H9 (cell line): ENCODE measurements around the gene MDGA2. TPM values are rescaled to one million over a fixed set of nuclear protein-coding genes. Genes with fewer than 3 reads are reported as not detected.

Experiments used
- DNase-seq: peaks from one replicate; pipeline ENCODE4 v3.0.0-alpha.2; 2017
- H2AFZ ChIP-seq: one replicate; pipeline ENCODE4 v1.6.1; 2013; ENCODE audit warnings: mild to moderate bottlenecking, low read length, control low read depth, moderate library complexity
- H2AK5ac ChIP-seq: 2 replicates; pipeline ENCODE4 v1.6.1; 2013; ENCODE audit warnings: low read length, control low read depth, mixed read lengths; ENCODE audit not compliant: insufficient read length
- H2BK120ac ChIP-seq: one replicate; pipeline ENCODE4 v1.6.1; 2013; ENCODE audit warnings: low read depth, mild to moderate bottlenecking, low read length, control low read depth, inconsistent platforms; ENCODE audit not compliant: poor library complexity, severe bottlenecking
- H2BK12ac ChIP-seq: 2 replicates; pipeline ENCODE4 v1.6.1; 2013; ENCODE audit warnings: low read length, control low read depth, mixed read lengths, low read depth; ENCODE audit not compliant: insufficient read length
- H2BK15ac ChIP-seq: 2 replicates; pipeline ENCODE4 v1.6.1; 2013; ENCODE audit warnings: low read depth, low read length, control low read depth
- H2BK20ac ChIP-seq: one replicate; pipeline ENCODE4 v1.6.1; 2013; ENCODE audit warnings: low read depth, mild to moderate bottlenecking, low read length, control low read depth, inconsistent platforms; ENCODE audit not compliant: poor library complexity, severe bottlenecking
- H2BK5ac ChIP-seq: 2 replicates; pipeline ENCODE4 v1.6.1; 2013; ENCODE audit warnings: low read length, control low read depth, mixed read lengths; ENCODE audit not compliant: insufficient read length
- H3K14ac ChIP-seq: 2 replicates; pipeline ENCODE4 v1.6.1; 2013; ENCODE audit warnings: low read length, control low read depth; ENCODE audit not compliant: insufficient read depth
- H3K18ac ChIP-seq: 2 replicates; pipeline ENCODE4 v1.6.1; 2013; ENCODE audit warnings: low read depth, mild to moderate bottlenecking, mixed read lengths, low read length, control low read depth; ENCODE audit not compliant: insufficient read length
- H3K23ac ChIP-seq: 2 replicates; pipeline ENCODE4 v1.6.1; 2013; ENCODE audit warnings: low read length, control low read depth, mixed read lengths, low read depth; ENCODE audit not compliant: insufficient read length
- H3K23me2 ChIP-seq: 2 replicates; pipeline ENCODE4 v1.6.1; 2013; ENCODE audit warnings: low read depth, mild to moderate bottlenecking, mixed read lengths, low read length, control low read depth; ENCODE audit not compliant: insufficient read length, poor library complexity, severe bottlenecking
- H3K27ac ChIP-seq: 2 replicates; pipeline ENCODE4 v1.5.1; 2013; ENCODE audit warnings: low read length, control low read depth, mixed read lengths, low read depth; ENCODE audit not compliant: insufficient read length
- H3K27me3 ChIP-seq: 2 replicates; pipeline ENCODE4 v1.6.1; 2013; ENCODE audit warnings: low read length, control low read depth, inconsistent platforms; ENCODE audit not compliant: insufficient read depth
- H3K4ac ChIP-seq: 2 replicates; pipeline ENCODE4 v1.6.1; 2013; ENCODE audit warnings: low read depth, mild to moderate bottlenecking, control low read depth, inconsistent platforms, low read length, moderate library complexity
- H3K4me1 ChIP-seq: 2 replicates; pipeline ENCODE4 v1.6.1; 2013; ENCODE audit warnings: low read length, control low read depth, inconsistent platforms; ENCODE audit not compliant: insufficient read depth
- H3K4me2 ChIP-seq: 2 replicates; pipeline ENCODE4 v1.6.1; 2013; ENCODE audit warnings: low read length, control low read depth, mixed read lengths; ENCODE audit not compliant: insufficient read length, insufficient read depth
- H3K56ac ChIP-seq: 2 replicates; pipeline ENCODE4 v1.6.1; 2013; ENCODE audit warnings: low read depth, mild to moderate bottlenecking, mixed read lengths, low read length, control low read depth; ENCODE audit not compliant: insufficient read length
- H3K79me1 ChIP-seq: 2 replicates; pipeline ENCODE4 v1.6.1; 2013; ENCODE audit warnings: low read depth, mild to moderate bottlenecking, moderate library complexity, low read length, control low read depth, inconsistent platforms; ENCODE audit not compliant: insufficient read depth, poor library complexity, severe bottlenecking
- H3K79me2 ChIP-seq: 2 replicates; pipeline ENCODE4 v1.6.1; 2013; ENCODE audit warnings: low read length, control low read depth, inconsistent platforms; ENCODE audit not compliant: insufficient read depth
- H3K9ac ChIP-seq: 2 replicates; pipeline ENCODE4 v1.6.1; 2013; ENCODE audit warnings: low read length, control low read depth, mixed read lengths; ENCODE audit not compliant: insufficient read length; ENCODE audit errors: extremely low read depth
- H3K9me3 ChIP-seq: one replicate; pipeline ENCODE4 v1.6.1; 2013; ENCODE audit warnings: low read depth, low read length, inconsistent platforms; ENCODE audit not compliant: control insufficient read depth
- H3T11ph ChIP-seq: one replicate; pipeline ENCODE4 v1.6.1; 2013; ENCODE audit warnings: mild to moderate bottlenecking, low read length, control low read depth, inconsistent platforms
- H4K20me1 ChIP-seq: one replicate; pipeline ENCODE4 v1.6.1; 2013; ENCODE audit not compliant: control insufficient read depth, insufficient read length, insufficient read depth
- H4K5ac ChIP-seq: 2 replicates; pipeline ENCODE4 v1.6.1; 2013; ENCODE audit warnings: low read depth, mild to moderate bottlenecking, mixed read lengths, low read length, control low read depth; ENCODE audit not compliant: insufficient read length
- H4K8ac ChIP-seq: replicated peaks from 2 replicates; pipeline ENCODE4 v1.6.1; 2013; ENCODE audit warnings: low read length, control low read depth, mixed read lengths, low read depth; ENCODE audit not compliant: insufficient read length
- H4K91ac ChIP-seq: 2 replicates; pipeline ENCODE4 v1.6.1; 2013; ENCODE audit warnings: low read depth, mild to moderate bottlenecking, moderate library complexity, mixed read lengths, low read length, control low read depth; ENCODE audit not compliant: insufficient read length
- H3K27ac Mint-ChIP-seq, 3 experiments: 2 replicates in 2 of 3; 3 replicates in 1 of 3; pipeline ENCODE4 v1.8.0; 2020 to 2021; ENCODE audit warnings: mixed read lengths in 3 of 3, mild to moderate bottlenecking in 1 of 3, moderate library complexity in 1 of 3
- H3K27me3 Mint-ChIP-seq: 2 replicates; pipeline ENCODE4 v1.8.0; 2021; ENCODE audit warnings: low read depth, mild to moderate bottlenecking, moderate library complexity, mixed read lengths
- H3K36me3 Mint-ChIP-seq, 3 experiments: 2 replicates in 2 of 3; 3 replicates in 1 of 3; pipeline ENCODE4 v1.8.0; 2020 to 2021; ENCODE audit warnings: low read depth in 3 of 3, mixed read lengths in 3 of 3; ENCODE audit not compliant: insufficient read depth in 1 of 3
- H3K4me1 Mint-ChIP-seq, 2 experiments: 2 replicates each; pipeline ENCODE4 v1.8.0; 2020; ENCODE audit warnings: mixed read lengths in 2 of 2
- H3K4me3 Mint-ChIP-seq, 2 experiments: 2 replicates in 1 of 2; 3 replicates in 1 of 2; pipeline ENCODE4 v1.8.0; 2020 to 2021; ENCODE audit warnings: mild to moderate bottlenecking in 2 of 2, mixed read lengths in 2 of 2, moderate library complexity in 1 of 2
- H3K9me3 Mint-ChIP-seq, 2 experiments: 2 replicates in 1 of 2; 3 replicates in 1 of 2; pipeline ENCODE4 v1.8.0; 2020; ENCODE audit warnings: mild to moderate bottlenecking in 2 of 2, mixed read lengths in 2 of 2, moderate library complexity in 1 of 2
- CTCF ChIP-seq: fragments of 200-600 bp; sonication (generic); conservative IDR thresholded peaks from 3 replicates; pipeline ENCODE4 v1.8.0; 2021; ENCODE audit warnings: antibody characterized with exemption, mild to moderate bottlenecking
- total RNA-seq: library from RNA; stranded (reverse); gene quantifications from 2 replicates; pipeline ENCODE4 v1.2.1, GENCODE V29; 2021

Gene MDGA2
- total RNA-seq, 1 experiment from 2014 or later, result 1.9 TPM

DNA sequence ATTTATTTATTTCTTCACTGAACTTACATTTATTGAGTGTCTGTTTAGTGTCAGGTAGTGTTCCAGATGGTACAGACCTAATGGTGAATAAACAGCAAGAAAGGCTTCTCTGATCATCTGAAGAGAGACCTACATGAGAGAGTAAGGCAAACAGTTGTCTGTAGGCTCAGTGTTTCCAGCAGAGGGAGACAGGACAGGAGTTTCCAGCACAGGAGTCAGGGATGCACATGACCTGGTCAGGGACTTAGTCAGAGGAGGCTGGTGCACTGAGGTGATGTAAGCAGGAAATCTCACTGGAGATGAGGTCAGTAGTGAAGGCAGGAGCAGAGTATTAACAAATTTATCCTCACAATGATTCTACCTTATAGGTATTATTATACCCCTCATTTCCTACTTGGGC is 233.2 kb downstream of the MDGA2 start:
- no peaks in the 10 kb centered on the region for H3K27me3 Mint-ChIP-seq
- Histone ChIP-seq H3K14ac (no peak overlapping the region), H3K4ac (no peak overlapping the region), H4K8ac (no peak overlapping the region), H3K56ac (no peak overlapping the region), H3K4me1 (peaks cover 8% of the 10 kb centered on the region; the same call in 1 of the 2 replicates), H4K20me1 (no peaks in the 10 kb centered on the region), H2BK5ac (no peak overlapping the region), H2AFZ (no peak overlapping the region), H3K18ac (no peak overlapping the region), H3K23ac (no peak overlapping the region), H3K4me2 (no peak overlapping the region), H2AK5ac (no peak overlapping the region), H4K91ac (no peak overlapping the region), H4K5ac (no peak overlapping the region), H3K79me1 (no peaks in the 10 kb centered on the region), H2BK12ac (no peak overlapping the region), H3K23me2 (no peaks in the 10 kb centered on the region), H3K27me3 (no peaks in the 10 kb centered on the region), H3K9ac (no peak overlapping the region), H3K27ac (no peak overlapping the region), H3K79me2 (no peaks in the 10 kb centered on the region), H2BK15ac (no peak overlapping the region), H2BK120ac (no peak overlapping the region), H3K9me3 (no peaks in the 10 kb centered on the region), H2BK20ac (no peak overlapping the region), H3T11ph (no peak overlapping the region)
- TF ChIP-seq CTCF, result peak; percentile 69
- H3K9me3 Mint-ChIP-seq, result no peaks in the 10 kb centered on the region; a peak in 1 of 5 replicates
- H3K36me3 Mint-ChIP-seq, result no peaks in the 10 kb centered on the region
- DNase-seq, result peak; percentile 80
- no peak overlapping the region for H3K4me3 Mint-ChIP-seq
- peaks cover 34 to 37% of the 10 kb centered on the region in 2 experiments for H3K4me1 Mint-ChIP-seq
- H3K27ac Mint-ChIP-seq, result no peak overlapping the region
